HL-60 (cell line): ENCODE results near the gene TTF2.

Experiments
- CTCF ChIP-seq: IDR thresholded peaks from one replicate; pipeline ENCODE4 v1.5.1; 2011; ENCODE audit warnings: low read length, control low read depth, inconsistent platforms; ENCODE audit not compliant: insufficient read depth
- GABPA ChIP-seq: IDR thresholded peaks from 2 replicates; pipeline ENCODE4 v1.6.1; 2012; ENCODE audit warnings: low read depth
- POLR2AphosphoS5 ChIP-seq: IDR thresholded peaks from 2 replicates; pipeline ENCODE4 v1.6.1; 2012; ENCODE audit warnings: low read depth

GRCh38 chr1:117098287-117098890 is 38.3 kb downstream of the TTF2 start:
- no peak for TF ChIP-seq CTCF
- TF ChIP-seq GABPA: no peak
- TF ChIP-seq POLR2AphosphoS5: no peak
